ENCODE measurements around the gene UPB1.
"Not testable (repeated sequence)": the region's sequence is repeated elsewhere in the genome, so short reads cannot be mapped to it uniquely, and the experiment has no call there.

UPB1 gene

DNA sequence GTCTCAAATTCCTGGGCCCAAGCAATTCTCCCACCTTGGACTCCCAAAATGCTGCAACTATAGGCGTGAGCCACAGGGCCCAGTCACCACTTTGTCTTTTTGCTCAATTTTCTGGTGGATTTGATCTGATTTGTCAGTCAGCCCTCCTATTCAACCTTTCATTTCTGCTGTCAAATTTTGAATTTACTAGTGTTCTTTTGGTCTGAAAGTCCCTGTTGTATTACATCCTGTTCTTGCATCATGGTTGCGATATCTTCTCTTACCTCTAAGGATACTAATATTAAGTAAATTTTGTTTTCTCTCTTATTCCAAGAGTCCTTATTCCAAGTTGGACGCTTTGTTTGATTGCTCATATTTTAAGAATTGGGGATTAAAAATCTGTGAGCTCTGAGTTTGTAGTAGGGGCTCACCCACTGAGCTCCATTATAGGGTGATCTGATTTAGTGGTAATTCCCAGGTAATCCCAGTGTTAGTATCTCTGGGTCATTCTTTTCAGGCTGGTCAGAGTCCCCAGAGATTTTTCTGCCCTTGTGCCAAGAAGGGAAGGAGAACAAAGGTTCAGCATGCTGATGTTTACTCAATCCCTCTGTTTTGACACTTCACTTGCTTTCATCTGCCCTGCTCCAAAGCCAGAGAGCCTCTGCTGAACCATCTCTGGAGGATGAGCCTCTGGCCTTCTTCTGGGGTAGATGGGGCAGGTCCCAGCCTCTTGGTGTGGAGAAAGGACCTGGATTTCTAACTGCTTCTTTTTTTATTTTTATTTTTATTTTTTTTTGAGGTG, 10.0 kb downstream of the UPB1 start:
- DNase-seq: no peak

GRCh38 chr22:24506802-24507438, 11.8 kb downstream of the UPB1 start:
- no peak for DNase-seq

DNA sequence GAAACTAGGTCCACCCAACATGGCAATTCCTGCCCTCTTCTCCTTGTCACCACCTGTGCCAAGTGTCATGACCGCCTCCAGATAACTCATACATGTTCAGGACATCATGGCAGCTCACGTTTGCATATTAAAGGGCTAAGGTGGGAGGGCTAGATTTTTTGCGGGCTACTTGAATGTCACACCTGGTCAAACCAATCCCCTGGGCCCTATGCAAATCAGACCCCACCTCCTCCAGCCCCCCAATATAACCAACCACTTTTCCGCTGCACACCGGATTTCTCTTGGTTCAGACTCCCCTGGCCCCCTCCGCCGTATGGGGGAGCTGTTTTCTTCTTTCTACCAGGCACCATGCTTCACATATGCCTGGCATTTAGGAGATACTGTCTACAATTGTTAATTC, 12.6 kb downstream of the UPB1 start:
- DNase-seq: no peak

DNA sequence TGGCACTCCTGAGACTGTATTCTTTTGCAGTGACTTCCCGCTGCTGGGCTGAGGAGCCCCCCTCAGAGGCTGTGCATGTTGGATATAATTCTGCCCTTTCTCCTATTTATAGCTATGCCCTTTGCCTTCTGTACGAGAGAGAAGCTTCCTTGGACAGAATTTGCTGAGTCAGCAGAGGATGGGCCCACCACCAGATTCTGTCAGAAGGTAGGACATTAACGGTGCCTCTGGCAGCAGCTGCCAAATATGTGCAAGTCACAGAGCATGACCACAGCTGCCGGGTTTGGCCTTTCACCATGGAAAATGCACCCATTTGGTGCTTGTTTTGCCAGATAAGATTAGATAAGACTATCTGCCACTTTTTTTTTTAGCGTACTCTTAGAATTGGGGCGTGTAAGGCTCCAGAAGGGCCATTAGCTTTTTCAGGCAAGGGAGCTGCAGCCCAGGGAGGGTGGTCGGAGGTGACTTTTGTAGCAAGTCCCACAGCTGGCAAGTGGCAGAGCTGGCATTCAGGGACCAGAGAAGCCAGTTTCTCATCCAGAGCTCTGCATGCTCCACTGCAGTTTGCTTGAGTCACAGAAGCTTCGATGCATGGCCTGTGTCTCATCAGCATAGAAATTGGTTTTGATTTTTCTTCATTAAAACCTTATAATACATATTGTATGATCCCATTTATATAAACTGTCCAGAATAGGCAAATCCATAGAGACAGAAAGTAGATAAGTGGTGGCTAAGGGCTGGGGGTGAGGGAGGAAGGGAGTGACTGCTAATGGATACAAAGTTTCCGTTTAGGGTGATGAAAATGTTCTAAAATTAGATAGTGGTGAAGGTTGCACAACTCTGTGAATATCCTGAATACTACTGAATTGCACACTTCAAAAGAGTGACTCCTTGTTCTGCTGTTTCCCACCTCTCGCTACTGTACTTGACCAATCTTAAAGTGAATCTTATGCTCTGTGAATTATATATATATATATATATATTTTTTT, 15.8 kb downstream of the UPB1 start:
- no peak for DNase-seq

- no peak for DNase-seq
These were observed 16.9 kb downstream of the UPB1 start for GRCh38 chr22:24512043-24512442.

- DNase-seq: no peak
These were observed 18.5 kb downstream of the UPB1 start for GRCh38 chr22:24513378-24514240.

GRCh38 chr22:24514241-24515026, 19.3 kb downstream of the UPB1 start:
- no peak for DNase-seq

DNA sequence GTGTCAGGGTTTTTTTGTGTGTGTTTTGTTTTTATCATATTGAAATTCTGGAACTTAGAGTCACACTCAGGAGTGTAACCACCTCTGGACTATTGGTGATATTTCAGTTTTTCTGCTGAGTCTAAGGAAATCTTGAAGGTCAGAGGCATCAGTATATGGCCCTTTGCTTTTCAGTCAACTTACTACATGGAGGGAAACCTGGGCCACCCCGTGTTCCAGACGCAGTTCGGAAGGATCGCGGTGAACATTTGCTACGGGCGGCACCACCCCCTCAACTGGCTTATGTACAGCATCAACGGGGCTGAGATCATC, 19.9 kb downstream of the UPB1 start:
- DNase-seq: no peak

GRCh38 chr22:24516301-24516737, 21.2 kb downstream of the UPB1 start:
- no peak for DNase-seq

DNA sequence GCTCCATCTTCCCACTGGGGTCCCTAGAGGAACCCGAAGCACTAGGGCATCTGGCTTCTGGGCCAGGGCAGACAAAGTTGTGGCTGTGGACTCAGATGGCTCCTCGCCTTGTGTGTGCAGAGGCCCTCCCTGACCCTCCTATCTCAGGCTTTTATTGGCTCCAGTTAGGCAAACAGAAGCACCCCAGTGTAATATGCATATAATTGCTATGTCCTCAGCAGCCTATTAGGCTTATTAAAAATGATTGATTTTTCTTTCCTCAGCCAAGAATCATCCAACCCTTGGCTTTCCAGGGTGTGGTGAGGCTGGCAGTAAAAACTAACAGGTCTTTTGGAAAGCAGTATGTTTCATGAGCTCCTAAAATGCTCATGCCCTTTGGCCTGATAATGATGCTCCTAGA, 22.3 kb downstream of the UPB1 start:
- no peak for DNase-seq

DNA sequence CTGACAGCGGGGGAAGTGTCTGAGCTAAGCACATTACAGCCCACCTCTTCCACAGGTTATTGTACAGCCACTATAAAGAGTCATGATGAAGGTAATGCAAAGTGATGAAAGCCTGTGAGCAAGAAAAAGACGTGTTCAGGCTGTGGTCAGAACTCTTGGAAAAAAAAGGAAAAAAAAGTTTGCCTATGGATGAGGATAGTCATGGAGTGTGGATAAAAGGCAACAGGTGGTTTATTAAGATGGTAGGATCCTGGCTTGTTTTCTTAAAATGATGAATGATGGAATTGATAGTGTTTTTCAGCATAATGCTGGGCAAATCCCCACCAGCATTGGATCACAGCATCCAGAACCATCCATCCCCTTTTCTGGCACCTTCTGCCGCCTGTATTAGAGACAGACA, 23.1 kb downstream of the UPB1 start:
- DNase-seq: no peak

DNA sequence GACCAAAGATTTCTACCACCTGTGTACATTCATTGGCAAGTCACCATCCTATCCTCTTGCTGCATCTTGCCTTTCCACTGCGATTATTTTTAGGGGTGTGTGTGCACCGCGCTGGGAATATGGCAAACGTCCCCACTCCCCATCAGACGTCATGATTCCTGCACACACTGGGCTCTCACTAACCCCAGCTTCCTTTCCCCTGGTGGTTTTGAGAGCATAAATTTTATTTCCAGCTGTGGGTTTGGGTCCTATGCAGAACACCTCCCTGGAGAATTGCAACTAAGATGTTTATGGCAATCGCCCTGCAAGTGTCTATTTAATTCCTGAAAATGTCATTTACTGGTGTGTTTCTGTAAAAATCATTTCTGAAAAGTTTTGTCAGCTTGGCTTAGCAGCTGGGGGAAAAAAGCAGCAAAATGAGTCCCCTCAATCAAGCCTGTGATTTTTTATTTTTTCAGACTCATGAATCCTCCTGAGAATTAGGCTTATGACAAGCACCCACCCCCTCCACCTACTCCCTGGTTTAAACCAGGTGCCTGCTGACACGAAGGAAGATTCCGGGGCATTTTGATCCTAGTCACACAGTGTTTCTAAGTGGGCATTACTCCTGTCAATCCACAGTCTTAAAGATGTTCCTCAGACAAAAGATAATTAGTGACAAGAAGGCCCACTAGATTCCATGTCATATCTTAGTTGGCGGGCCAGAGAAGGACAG, 23.8 kb downstream of the UPB1 start:
- DNase-seq: no peak

GRCh38 chr22:24519496-24519895, 24.4 kb downstream of the UPB1 start:
- no peak for DNase-seq

DNA sequence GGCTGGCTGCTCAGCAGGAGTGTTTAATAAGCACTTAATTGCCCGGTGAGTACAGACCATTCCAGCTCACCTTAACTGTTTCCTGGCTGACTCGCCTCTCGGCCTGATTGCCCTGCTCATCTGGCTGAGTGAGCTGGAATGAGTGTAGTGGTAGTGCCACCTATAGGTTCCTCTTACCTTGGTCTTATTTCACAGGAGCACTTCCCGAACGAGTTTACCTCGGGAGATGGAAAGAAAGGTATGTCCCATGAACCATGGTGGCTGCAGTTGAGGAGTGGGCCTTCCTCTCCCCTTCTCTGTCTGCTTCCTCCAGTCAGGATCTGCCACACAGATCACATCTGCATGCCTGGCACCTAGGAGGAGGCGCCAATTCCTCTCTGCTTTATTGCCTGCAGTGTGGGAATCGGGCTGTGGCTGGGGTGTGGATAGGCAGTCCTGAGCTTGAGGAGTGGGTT, 26.7 kb downstream of the UPB1 start:
- DNase-seq: peak; percentile 8

DNA sequence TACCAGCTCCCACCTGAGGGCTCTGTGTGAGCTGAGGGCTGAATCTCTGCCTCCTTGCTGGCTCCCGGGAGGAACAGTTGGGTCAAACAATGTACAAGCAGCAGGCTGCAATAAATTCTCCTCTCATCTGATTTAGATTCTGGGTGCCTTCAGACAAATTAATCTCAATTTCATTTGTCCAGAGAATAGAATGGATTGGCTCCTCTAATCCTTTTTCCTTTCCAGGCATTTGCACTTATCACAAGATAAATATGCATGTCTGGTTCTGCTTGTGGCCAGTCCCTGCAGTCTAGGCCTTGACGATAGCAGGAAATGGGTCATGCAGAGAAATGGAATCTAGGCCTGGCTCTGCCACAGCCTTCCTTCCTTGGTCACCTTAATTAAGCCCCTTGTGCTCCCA, 28.7 kb downstream of the UPB1 start:
- DNase-seq: no peak

DNA sequence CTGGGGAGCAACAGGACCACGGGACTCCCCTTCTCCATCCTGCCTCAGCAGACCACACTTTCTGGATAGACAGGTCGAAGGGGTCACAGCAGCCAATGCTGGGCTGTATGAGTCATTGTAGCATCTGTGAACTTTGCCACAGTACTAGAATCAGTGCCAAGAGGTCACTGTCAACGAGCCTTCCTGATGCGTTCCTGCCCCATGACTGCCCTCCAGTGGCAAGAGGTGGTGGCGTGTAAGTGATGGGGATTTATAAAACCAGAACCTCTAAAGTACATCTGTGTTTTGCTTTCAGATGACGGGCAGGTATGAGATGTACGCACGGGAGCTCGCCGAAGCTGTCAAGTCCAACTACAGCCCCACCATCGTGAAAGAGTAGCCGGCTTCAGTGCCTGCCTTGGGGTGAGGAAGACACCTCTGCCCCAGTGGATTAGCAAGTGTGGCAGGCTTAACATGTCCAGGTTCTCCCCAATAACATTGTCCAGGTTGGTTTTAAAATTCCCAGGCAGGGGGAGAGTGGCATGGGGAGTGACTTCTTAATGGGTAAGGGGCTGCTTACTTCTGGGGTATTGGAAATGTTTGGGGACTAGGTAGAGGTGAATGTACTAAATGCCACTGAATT, 30.4 kb downstream of the UPB1 start:
- peak; percentile 60 for DNase-seq

GRCh38 chr22:24526191-24526590, 31.1 kb downstream of the UPB1 start:
- no peak for DNase-seq

DNA sequence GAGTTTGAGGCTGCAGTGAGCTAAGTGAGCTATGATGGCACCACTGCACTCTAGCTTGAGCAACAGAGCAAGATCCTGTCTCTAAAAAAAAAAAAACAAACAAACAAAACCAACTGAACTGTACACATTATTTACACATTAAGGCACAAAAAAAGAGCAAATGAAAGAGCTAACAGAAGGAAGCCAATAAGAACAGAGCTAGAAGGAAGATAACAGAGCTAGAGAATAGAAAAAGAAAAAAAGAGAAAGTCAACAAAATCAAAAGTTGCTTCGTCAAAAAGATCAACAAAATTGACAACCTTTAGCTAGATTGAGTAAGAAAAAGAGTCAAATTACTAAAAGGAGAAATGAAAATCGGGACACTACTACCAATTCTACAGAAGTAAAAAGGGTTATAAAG, 34.8 kb downstream of the UPB1 start:
- no peak for DNase-seq

GRCh38 chr22:24530968-24531367, 35.8 kb downstream of the UPB1 start:
- not testable (repeated sequence) for DNase-seq

DNA sequence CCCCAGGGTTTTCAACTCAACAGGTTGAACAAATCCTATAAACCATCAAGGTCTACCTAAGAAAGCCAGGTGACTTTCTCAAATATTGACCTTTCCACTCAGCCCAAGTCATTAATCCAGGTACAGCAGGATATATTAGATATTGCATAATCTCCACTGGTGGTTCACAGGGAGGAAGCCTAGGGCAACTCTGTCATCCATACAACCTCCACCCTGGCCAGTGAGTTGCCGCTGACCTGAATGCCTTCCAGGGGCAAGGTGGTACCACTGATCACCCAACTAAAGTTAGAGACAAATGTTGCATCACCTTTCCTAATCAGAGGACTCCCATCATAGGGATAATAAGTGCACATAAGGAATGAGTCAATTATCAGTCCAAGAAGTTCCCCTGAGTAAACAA, 36.9 kb downstream of the UPB1 start:
- no peak for DNase-seq
